ENCODE data around the gene DRD1. TPM values are rescaled to one million over a fixed set of nuclear protein-coding genes. Genes with fewer than 3 reads are reported as not detected.
A peak's percentile ranks its signal among the peaks of the same experiment; 100 is the strongest.

The DRD1 gene
- total RNA-seq, 6 donors from 2014 or later: 0.09 to 0.81 (median 0.47) TPM; not detected in 2

DNA sequence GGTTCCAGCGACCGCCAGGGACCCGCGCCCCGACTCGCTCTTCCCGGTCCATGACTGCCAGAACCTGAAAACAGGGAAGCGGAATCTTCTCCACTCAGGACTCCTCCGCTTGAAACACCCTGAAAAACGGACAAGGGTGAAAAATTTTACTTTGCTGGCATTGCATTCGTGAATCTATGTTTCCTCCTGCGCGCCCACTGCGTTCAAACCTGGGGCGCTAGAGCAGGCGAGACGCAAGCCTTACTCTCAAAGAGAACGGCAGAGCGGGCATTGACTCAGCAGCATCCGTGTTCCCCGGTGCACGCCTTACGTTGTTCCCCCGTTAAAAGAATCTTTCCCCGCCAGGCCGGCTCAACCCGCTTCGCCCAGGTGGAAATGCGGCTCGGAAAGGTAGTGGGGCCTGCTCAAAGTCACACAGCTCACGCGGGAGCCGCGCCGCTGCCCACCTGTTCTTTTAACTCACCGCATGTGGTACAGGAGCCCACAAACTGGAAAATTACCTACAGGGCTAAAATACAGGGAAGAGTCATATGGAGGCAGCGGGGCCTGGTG, 999 bp upstream of the DRD1 start:
- DNase-seq (peak in 1 of 2 donors; percentile 53), ATAC-seq (ENCODE audit: low FRiP score in 2 of 2) (no peak)
- no peak overlapping the region for H3K27ac ChIP-seq
- H3K4me3 ChIP-seq: peak overlapping the region in 3 of 4 donors; percentile 28 to 47 (median 44)
- no peaks in the 10 kb centered on the region for H3K9me3 ChIP-seq
- no peak for TF ChIP-seq POLR2A (IDR thresholded peaks at IDR 0.05)
- TF ChIP-seq POLR2AphosphoS5 (IDR thresholded peaks at IDR 0.05): no peak
- no peak for TF ChIP-seq EP300 (IDR thresholded peaks at IDR 0.05)
- TF ChIP-seq, protein P1, sequence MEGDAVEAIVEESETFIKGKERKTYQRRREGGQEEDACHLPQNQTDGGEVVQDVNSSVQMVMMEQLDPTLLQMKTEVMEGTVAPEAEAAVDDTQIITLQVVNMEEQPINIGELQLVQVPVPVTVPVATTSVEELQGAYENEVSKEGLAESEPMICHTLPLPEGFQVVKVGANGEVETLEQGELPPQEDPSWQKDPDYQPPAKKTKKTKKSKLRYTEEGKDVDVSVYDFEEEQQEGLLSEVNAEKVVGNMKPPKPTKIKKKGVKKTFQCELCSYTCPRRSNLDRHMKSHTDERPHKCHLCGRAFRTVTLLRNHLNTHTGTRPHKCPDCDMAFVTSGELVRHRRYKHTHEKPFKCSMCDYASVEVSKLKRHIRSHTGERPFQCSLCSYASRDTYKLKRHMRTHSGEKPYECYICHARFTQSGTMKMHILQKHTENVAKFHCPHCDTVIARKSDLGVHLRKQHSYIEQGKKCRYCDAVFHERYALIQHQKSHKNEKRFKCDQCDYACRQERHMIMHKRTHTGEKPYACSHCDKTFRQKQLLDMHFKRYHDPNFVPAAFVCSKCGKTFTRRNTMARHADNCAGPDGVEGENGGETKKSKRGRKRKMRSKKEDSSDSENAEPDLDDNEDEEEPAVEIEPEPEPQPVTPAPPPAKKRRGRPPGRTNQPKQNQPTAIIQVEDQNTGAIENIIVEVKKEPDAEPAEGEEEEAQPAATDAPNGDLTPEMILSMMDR (IDR thresholded peaks at IDR 0.05): no peak
- no peaks in the 10 kb centered on the region for H3K36me3 ChIP-seq
- peaks cover 0 to 19% (median 9%) of the 10 kb centered on the region in 4 donors for H3K27me3 ChIP-seq
- peaks cover 0 to 17% (median 13%) of the 10 kb centered on the region in 4 donors for H3K4me1 ChIP-seq
- WGBS, 2 donors: 20 to 25% methylated on average over 32 to 37 of the region's 37 CpGs

DNA sequence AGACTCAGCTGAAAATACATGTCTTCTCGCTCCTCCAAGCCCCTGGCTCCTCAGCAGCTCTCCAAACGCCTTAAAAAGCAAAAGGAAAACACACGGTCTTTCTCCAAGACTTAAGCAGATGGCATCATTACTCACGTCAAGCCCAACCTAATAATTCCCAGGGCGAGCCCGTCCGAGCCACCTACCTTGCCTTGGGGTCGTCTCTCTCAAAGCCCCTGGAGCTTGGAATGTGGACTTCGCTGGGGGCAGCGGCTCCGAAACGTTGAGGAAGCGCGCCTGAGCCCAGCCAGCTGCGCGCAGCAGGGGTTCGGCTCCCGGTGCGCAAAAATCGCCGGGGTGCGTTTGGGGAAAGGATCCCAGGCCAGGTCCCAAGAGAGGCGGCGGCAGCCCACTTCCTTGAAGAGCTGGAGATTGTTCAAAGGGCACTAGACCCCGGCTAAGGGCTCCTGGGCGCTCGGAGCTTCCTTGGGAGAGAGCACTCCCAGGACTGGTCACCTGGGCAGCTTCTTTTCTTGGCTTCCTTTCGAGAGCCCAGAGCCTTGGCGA, 395 bp downstream of the DRD1 start:
- TF ChIP-seq EP300 (IDR thresholded peaks at IDR 0.05) (no peak), POLR2A (IDR thresholded peaks at IDR 0.05) (no peak), POLR2AphosphoS5 (IDR thresholded peaks at IDR 0.05) (no peak)
- TF ChIP-seq, protein P1 (IDR thresholded peaks at IDR 0.05): no peak
- Histone ChIP-seq H3K36me3 (no peaks in the 10 kb centered on the region), H3K4me1 (peaks cover 0 to 17% (median 13%) of the 10 kb centered on the region in 4 donors), H3K27me3 (peaks cover 0 to 19% (median 9%) of the 10 kb centered on the region in 4 donors), H3K4me3 (peak overlapping the region in 3 of 4 donors; percentile 28 to 47 (median 44)), H3K9me3 (no peaks in the 10 kb centered on the region), H3K27ac (peak overlapping the region in 1 of 4 donors; percentile 51)
- ATAC-seq (ENCODE audit: low FRiP score in 2 of 2): no peak
- peak in 1 of 2 donors; percentile 58 for DNase-seq
- WGBS, 2 donors: 4 to 17% methylated on average over 3 to 29 of the region's 29 CpGs

DNA sequence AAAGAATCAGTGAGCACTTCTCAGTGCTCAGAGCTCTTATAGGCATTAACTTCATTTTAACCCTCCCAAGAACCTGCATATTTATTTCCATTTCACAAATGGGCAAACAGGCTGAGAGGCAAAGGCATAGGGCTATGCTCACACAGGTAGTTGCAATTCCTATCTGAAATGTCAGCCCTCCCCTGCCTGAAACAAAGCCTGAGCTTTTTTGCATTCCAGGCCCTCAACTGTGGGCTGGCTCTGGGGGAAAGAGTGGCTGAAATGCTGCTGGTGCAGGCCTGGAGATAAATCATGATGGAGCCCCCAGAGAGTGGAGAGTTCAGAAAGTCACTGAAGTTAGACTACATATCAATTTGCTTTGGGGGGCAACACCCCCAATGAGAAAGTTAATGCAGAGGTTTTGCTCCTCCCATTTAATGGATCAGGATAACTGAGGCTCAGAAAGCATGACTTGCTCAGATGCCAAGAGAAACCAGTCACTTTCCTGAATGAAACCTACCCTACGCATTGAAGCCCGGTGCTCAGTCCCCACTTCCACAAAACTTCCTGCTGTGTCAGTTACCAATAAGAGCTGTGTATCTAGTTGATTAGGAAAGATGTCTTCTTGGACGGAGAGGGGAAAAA, 5.6 kb downstream of the DRD1 start:
- DNase-seq: no peak
- H3K4me3 ChIP-seq: no peak overlapping the region
- peaks cover 0 to 3% (median under 1%) of the 10 kb centered on the region in 4 donors for H3K27me3 ChIP-seq
- H3K36me3 ChIP-seq: no peaks in the 10 kb centered on the region
- H3K4me1 ChIP-seq: no peaks in the 10 kb centered on the region
- H3K27ac ChIP-seq: no peak overlapping the region
- TF ChIP-seq EP300 (IDR thresholded peaks at IDR 0.05) (no peak), POLR2A (IDR thresholded peaks at IDR 0.05) (no peak), POLR2AphosphoS5 (IDR thresholded peaks at IDR 0.05) (no peak)
- TF ChIP-seq, protein P1 (IDR thresholded peaks at IDR 0.05): no peak
- no peak for ATAC-seq (ENCODE audit: low FRiP score in 2 of 2)
- WGBS, 2 donors: 68 to 77% methylated on average over 3 of the region's 3 CpGs
- no peaks in the 10 kb centered on the region for H3K9me3 ChIP-seq

DNA sequence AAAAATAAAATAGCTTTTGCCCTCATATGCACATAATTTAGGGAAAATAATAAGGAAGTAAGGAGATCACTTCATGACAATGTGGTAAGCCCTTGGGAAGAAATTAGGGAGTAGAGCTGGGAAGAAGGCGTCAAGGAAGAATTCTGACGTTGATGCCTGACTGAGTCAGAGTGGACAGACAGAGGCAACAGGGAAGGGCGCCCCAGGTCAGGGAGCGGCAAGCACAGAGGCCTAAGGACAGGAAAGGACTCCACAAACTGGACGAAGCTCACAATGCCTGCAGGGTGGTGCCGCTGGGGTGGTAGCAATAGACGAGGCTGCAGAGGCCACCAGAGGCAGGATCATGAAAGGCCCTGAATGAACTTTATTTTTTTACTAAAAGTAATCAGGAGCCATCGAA, 7.6 kb downstream of the DRD1 start:
- no peak for ATAC-seq (ENCODE audit: low FRiP score in 2 of 2)
- no peak overlapping the region for H3K27ac ChIP-seq
- no peak overlapping the region for H3K4me3 ChIP-seq
- DNase-seq: no peak
- WGBS, 2 donors: 66 to 70% methylated on average over 8 of the region's 8 CpGs
- TF ChIP-seq, protein P1 (IDR thresholded peaks at IDR 0.05): no peak
- TF ChIP-seq POLR2AphosphoS5 (IDR thresholded peaks at IDR 0.05): no peak
- no peak for TF ChIP-seq EP300 (IDR thresholded peaks at IDR 0.05)
- TF ChIP-seq POLR2A (IDR thresholded peaks at IDR 0.05): no peak
- no peaks in the 10 kb centered on the region for H3K9me3 ChIP-seq
- H3K4me1 ChIP-seq: no peaks in the 10 kb centered on the region
- H3K36me3 ChIP-seq: no peaks in the 10 kb centered on the region
- H3K27me3 ChIP-seq: no peaks in the 10 kb centered on the region

Data from upper lobe of left lung (tissue), 6 donors.